Thyroid gland (tissue), 4 donors: ENCODE results near the gene SIDT1.

Source experiments
- POLR2A ChIP-seq, 2 donors: fragments of 450-650 bp; IDR thresholded peaks; one replicate each; pipeline ENCODE4 v1.6.1; 2017; ENCODE audit warnings: antibody characterized with exemption in 2 of 2, mild to moderate bottlenecking in 2 of 2, moderate library complexity in 1 of 2
- TF ChIP-seq, protein P1 (sequence below), 6 experiments: fragments of 200-600 bp in 3 of 6; fragments of 450-650 bp in 3 of 6; sonication (generic) in 3 of 6; IDR thresholded peaks; one replicate each; pipeline ENCODE4 v1.5.1; 2016 to 2019; ENCODE audit warnings: antibody characterized with exemption in 6 of 6, mild to moderate bottlenecking in 2 of 6, inconsistent platforms in 1 of 6, moderate library complexity in 1 of 6

- TF ChIP-seq, protein P1, sequence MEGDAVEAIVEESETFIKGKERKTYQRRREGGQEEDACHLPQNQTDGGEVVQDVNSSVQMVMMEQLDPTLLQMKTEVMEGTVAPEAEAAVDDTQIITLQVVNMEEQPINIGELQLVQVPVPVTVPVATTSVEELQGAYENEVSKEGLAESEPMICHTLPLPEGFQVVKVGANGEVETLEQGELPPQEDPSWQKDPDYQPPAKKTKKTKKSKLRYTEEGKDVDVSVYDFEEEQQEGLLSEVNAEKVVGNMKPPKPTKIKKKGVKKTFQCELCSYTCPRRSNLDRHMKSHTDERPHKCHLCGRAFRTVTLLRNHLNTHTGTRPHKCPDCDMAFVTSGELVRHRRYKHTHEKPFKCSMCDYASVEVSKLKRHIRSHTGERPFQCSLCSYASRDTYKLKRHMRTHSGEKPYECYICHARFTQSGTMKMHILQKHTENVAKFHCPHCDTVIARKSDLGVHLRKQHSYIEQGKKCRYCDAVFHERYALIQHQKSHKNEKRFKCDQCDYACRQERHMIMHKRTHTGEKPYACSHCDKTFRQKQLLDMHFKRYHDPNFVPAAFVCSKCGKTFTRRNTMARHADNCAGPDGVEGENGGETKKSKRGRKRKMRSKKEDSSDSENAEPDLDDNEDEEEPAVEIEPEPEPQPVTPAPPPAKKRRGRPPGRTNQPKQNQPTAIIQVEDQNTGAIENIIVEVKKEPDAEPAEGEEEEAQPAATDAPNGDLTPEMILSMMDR (IDR thresholded peaks at IDR 0.05) = no peak
- no peak for TF ChIP-seq POLR2A (IDR thresholded peaks at IDR 0.05)
These were observed 1.2 kb downstream of the SIDT1 start for GRCh38 chr3:113533534-113533892.
